Coronary artery (tissue), 2 donors: ENCODE data around the gene GPR107.

ENCODE experiments used
- DNase-seq: peaks from one replicate; pipeline ENCODE4 v3.0.0-alpha.2; 2017; ENCODE audit warnings: low spot score
- H3K27ac ChIP-seq, 2 donors: fragments of 200-600 bp; sonication (generic); one replicate each; pipeline ENCODE4 v1.5.1; 2016 to 2019
- H3K4me3 ChIP-seq: fragments of 200-600 bp; sonication (generic); 2 replicates; pipeline ENCODE4 v1.5.1; 2016; ENCODE audit warnings: mild to moderate bottlenecking, moderate library complexity
- CTCF ChIP-seq: fragments of 200-600 bp; sonication (generic); IDR thresholded peaks from one replicate; pipeline ENCODE4 v1.5.1; 2019; ENCODE audit warnings: antibody characterized with exemption

The GPR107 gene

GRCh38 chr9:130058887-130059286 is 5.2 kb downstream of the GPR107 start:
- no peak overlapping the region for H3K4me3 ChIP-seq
- no peak for DNase-seq
- no peak for TF ChIP-seq CTCF

DNA sequence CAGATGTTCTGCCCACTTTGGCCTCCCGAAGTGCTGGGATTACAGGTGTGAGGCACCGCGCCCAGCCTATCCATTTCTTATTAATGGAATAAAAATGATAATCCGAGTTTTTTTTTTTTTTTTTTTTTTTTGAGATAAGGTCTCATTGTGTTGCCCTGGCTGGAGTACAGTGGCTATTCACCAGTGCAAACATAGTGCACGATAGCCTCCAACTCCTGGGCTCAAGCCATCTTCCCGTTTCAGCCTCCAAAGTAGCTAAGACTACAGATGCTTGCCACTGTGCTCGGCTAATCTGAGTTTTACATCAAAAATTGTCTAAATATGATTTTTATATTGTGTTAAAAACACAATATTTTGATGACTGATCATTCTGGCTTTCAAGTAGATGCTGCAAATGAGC is 6.6 kb downstream of the GPR107 start:
- no peak for TF ChIP-seq CTCF
- Histone ChIP-seq H3K27ac (no peak overlapping the region), H3K4me3 (no peak overlapping the region)
- no peak for DNase-seq

More at GRCh38 chr9:130058887-130059286, 5.2 kb downstream of the GPR107 start:
- no peak overlapping the region for H3K27ac ChIP-seq

- Histone ChIP-seq H3K4me3 (no peak overlapping the region), H3K27ac (no peak overlapping the region)
- DNase-seq, result no peak
- TF ChIP-seq CTCF, result no peak
These were observed 9.0 kb downstream of the GPR107 start for GRCh38 chr9:130062750-130063149.

DNA sequence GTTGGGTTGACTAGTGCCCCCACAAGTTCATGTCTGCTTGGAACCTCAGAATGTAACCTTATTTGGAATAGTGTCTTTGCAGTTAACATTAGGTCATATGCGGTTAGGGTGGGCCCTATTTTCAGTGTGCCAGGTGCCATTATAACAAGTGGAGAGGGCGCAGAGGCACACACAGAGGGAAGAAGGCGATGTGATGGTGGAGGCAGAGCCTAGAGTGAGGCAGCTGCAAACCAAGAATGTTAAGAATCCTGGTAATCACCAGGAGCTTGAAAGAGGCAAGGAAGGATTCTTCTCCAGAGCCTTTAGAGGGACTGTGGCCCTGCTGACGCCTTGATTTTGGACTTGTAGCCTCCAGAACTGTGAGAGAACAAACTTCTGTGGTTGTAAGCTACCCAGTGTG is 10.9 kb downstream of the GPR107 start:
- TF ChIP-seq CTCF, result no peak
- DNase-seq, result no peak
- Histone ChIP-seq H3K4me3 (no peak overlapping the region), H3K27ac (no peak overlapping the region)

GRCh38 chr9:130069048-130069447 is 15.3 kb downstream of the GPR107 start:
- no peak for TF ChIP-seq CTCF
- Histone ChIP-seq H3K27ac (peak overlapping the region in 1 of 2 donors; percentile 66), H3K4me3 (no peak overlapping the region)
- no peak for DNase-seq

GRCh38 chr9:130072515-130073235 is 19.0 kb downstream of the GPR107 start:
- Histone ChIP-seq H3K27ac (peak overlapping the region in 1 of 2 donors; percentile 49), H3K4me3 (no peak overlapping the region)
- DNase-seq, result no peak
- TF ChIP-seq CTCF, result no peak

DNA sequence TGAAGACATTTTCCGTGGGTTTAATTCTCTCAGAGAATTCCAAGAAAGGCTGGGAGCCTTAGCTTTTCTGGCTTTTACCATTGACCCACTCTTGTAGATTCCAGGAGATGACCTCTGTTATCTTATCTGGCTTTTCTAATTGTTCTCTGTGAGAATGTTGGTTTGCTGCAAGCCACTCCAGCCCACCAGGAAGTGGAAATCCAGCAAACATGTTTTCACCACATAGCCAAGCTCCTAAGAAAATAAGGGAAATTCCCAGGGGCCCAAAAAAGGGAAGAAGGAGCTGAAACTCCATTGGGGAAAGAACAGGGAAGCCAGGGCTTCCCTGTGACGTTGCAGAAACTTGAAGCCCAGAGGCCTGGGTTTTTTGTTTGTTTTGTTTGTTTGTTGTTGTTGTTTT is 19.7 kb downstream of the GPR107 start:
- no peak for DNase-seq
- peak overlapping the region in 1 of 2 donors; percentile 49 for H3K27ac ChIP-seq

More for the DNA sequence above, 19.7 kb downstream of the GPR107 start:
- no peak for TF ChIP-seq CTCF
- H3K4me3 ChIP-seq, result no peak overlapping the region
